GM19240 (cell line): Measurements from ENCODE around the gene IL1R2.

Experiments
- DNase-seq: peaks from one replicate; pipeline ENCODE4 v3.0.0; 2011; ENCODE audit warnings: low spot score; ENCODE audit not compliant: insufficient read length

Gene IL1R2

GRCh38 chr2:102020596-102021170, 28.9 kb downstream of the IL1R2 start:
- peak; percentile 47 for DNase-seq

DNA sequence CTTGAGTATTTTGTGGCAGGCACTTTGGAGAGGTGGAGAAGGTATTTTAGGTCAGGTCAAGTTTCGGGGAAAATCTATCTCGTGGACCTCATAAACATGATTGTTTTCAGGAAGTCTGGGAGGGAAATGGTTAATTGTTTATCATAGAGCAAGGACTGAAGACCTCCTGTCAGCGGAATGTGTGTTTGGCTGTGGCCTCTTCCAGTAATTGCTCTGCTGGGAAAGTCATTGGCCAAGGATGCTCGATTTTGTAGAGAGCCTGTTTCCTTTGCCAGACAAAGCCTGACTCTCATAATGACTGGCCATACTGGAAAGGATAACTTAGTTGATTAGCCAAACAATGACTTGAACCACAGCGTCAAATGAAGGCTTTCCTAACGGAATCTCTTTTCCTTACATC, 30.0 kb downstream of the IL1R2 start:
- no peak for DNase-seq

DNA sequence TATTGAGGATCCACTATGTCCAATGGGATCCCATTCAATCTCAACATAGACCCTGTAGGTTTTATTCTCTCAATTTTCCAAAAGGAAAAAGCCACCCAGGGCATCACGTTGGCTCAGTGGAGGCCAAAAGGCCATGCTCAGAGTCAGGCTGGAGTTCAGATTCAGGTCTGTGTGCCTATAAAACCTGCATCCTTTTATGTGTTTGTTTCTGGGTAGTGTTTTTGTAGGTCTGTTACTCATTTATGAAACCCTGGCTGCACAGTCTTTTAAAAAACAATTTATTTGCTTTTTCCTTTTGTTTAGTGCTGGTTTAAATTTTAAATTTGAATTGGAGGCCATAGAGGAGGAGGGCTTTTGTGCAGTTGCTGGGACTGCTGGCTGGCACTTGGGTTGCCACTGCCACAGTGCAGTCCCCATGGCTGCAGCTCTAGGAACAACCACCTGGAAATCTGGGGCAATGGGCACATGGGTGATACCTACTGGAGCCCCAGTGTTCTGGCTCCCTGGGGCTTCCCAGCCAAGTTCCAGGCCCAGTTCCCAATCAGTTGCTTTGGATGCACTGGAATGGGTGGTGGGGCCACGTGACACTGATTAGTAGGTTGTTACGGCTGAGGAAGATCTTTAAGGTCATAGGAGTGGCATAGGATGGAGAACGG, 31.3 kb downstream of the IL1R2 start:
- no peak for DNase-seq

DNA sequence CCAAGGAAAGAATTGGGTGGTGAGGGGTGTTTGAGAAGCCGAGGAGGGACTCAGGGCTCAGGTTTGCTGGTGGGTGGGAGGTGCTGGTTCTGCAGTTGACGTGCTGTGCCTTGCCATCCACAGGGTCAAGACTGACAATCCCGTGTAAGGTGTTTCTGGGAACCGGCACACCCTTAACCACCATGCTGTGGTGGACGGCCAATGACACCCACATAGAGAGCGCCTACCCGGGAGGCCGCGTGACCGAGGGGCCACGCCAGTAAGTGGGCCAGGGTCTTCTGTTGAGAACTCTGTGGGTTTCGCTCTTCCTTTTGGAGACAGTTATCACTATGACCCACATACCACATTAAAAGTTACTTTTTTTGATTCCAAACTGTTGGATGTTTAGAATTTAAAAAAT, 32.6 kb downstream of the IL1R2 start:
- DNase-seq, result no peak

DNA sequence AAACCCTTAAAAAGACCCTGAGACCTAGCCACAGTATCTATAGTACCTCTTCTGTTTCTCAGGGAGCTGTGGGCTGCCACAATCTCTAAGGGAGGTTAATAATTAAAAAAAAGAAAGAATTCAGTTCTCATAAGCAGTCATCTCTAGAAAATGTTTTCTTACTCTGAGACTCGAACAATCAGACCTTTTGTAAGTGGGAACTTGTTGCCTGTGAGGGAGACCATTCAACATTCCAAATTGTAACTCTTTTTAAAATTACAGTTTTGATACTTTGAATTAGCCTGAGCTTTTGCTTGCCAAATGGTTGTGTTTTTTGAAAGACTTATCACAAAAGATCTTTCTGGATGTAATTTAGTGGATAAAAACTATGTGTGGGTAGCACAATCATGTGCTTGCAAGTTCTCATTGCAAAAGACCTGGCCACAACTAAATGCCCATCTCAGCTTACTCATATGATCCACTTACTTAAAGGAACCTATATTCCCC, 33.3 kb downstream of the IL1R2 start:
- DNase-seq, result no peak

GRCh38 chr2:102025583-102026267, 34.0 kb downstream of the IL1R2 start:
- no peak for DNase-seq

GRCh38 chr2:102027036-102027980, 35.5 kb downstream of the IL1R2 start:
- DNase-seq, result no peak

DNA sequence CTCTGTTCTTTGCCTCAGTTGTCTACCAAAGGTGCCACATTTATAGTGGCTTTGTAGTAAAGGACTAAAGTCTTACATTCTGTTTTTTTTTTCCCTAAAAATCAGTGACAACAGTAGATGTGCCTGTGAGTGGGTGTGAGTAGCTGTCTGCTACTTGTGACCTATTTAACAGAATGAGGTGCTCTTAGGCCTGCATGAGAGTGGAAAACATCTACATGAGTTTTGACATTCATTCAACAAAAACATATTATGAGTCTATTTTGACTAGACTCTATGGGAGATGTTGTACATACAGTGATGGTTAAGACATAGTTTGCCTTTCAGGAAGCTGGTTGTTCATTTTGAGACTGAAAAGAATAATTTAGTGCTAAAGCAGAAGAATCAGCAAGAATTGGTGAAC, 36.7 kb downstream of the IL1R2 start:
- no peak for DNase-seq

GRCh38 chr2:102029405-102029804, 37.6 kb downstream of the IL1R2 start:
- no peak for DNase-seq

DNA sequence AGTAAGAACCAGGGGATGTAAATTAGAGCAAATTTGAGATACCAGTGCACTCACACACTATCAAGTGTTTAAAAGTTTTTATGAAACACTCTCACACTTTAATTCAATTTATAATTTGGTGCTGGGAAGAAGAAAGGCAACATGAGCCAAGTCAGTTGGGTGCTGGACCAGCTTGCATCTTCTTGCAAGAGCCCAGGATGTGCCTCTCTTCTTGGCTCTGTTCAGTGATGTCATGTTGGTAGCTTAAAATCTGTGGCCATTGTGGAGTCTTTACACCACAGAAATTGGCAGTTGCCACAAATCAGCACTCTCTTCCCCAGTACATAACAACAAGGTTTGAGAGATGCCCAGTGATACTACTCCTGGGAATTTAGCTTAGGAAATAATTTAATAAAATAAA, 38.2 kb downstream of the IL1R2 start:
- DNase-seq, result no peak

DNA sequence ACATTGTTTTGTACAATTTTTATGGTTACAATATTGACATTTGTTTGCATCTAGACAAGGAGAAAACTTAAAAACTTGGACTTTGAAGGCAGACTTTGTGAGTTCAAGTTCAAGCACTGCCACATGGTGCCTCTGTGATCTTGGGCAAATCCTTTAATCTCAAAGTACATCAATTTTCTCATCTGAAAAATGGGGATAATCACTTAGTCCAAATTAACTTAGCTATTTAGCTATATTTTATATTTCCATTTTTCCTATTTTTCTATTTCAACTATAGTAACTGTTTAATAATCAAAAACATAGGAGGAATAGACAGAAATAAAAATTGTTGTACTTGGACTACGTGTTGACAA, 38.7 kb downstream of the IL1R2 start:
- DNase-seq, result no peak

GRCh38 chr2:102030855-102031527, 39.2 kb downstream of the IL1R2 start:
- no peak for DNase-seq

DNA sequence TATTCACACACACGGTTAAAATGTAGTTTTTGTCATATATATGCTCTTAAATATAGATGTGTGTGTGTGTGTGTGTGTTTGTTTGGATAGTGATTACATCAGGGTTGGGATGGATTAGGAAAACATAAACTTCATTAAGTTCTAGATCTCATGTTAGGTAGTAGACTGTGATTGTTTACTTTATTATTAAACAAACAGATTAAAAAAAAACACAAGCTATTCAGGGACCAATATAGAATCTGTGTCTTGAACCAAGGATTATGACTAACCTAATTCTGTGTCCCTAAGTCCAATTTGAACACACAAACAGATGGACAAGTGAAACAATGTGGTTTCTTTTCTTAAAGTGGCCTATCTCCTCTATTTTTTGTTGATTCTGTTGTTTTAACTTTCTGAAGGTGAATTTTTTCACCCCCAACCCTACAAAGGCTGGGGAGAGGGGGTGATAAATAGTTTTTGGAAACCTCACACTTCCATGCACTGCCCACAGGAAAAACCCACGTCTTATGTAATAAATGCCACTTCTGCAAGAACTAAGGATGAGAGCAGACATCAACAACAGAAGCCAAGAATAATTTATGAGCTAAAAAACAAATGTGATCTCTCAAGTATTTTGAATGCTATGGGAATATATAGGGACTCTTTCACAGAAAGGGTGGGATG, 40.7 kb downstream of the IL1R2 start:
- DNase-seq, result no peak

DNA sequence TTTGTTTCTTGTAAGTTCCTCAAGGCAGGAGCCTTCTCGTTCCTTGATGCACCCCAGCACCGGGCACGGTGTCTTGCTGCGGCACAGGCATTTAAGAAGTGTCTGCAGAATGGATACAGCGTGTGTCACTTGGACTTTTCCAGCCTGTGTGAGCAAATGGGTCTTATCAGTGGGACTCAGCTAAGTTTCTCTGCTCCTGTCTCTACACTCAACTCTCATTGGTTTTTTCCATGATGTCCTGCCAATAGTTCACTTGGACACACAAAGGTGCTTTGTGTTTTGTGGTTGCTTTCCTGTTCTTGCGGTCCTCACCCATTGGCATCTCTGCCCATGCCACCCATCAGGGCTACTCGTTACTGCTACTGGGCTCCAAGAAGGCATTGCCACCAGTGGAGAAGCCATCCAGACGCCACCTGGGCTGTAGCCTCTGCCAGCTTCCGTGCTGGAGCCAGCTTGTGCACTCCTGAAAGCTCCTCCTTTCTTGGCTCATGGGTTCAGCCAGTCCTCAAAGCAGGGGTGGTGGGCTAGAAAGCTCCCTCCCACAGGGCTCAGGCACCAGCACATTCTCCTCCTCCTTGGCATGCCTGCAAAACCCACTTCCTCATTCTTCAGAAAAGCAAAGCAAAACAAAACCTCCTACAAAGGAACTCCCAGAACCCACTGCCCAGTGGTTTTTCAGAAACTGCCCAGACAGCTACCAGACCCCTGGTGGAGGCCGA, 41.4 kb downstream of the IL1R2 start:
- DNase-seq, result no peak

DNA sequence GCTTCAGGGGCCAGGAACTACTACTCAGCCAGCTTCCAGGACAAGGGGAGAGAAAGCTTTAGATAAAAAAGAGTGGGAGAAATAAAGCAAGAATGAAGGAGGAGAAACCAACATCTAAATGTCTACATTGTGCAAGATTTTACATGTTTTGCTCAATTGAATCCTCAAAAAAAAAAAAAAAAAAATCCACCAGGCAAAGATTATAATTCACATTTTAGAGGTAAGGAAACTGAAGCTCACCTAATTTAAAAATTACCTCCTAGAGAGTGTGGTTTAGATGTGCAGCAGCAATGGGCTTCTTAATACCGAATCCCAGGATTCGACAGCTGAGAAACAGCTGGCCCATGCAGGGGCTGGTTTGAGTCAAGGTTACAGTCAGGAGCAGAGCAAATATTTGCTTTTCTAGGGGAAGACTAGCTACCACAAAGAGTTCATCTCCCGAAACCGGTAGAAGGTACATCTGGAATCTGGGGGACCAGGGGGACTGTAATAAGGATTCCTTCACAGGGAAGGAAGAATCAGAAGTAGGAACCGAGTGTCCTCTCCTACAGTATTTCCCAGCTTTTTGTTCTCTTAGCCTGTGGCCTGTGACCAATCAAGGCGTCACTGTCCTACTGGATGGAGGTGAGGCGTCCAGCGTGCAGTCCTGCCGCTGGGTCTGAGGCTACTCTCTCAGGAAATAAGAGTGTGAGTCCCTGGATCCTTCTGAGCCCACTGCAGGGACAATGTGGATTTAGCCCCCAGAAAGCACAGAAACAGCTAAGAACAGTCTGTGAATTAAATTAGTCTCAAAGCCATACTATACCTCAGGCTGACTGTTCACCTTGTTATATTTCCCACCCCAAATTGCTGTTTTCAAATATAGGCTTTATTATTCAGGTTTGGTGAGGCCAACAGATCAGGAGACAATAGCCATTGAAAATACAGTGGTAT, 42.3 kb downstream of the IL1R2 start:
- DNase-seq, result no peak

DNA sequence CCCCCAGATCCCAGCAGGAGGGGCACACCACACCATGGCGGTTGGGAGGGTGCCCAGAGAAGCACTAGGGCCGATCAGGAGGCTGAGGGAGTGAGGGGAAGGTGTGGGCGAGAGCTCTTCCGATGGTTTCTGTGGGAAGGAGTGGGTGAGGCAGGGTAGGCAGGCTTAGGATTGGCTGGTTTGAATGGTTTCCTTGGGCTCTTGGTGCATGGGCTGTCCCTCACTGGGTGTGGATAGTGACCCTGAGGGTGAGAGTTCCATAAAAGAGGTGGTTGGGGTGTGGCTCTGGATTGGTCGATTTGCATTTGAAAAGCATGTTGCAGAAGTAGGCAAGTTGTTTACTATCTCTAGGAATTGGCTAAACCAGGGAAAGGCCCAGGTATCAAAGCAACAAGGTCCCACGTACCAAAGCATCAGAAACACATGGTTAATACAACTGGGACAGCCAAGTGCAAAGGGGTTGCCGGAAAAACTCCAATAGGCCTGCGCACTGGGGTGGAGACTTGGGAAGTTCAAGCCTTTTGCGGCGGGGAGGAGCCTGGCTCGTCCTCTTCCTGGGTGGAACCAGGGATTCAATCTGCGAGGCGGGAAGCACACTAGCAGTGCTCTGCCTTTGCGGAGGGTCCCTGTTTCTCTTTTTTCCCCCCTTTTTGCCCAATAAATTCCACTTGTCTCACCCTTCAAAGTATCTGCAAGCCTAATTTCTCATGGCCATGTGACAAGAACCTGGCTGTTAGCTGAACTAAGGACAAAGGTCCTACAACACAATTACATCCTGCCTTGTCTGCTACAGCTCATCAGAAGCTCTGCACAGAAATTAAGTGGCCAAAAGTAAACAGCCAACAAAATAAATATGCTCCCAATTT, 43.2 kb downstream of the IL1R2 start:
- DNase-seq, result no peak

DNA sequence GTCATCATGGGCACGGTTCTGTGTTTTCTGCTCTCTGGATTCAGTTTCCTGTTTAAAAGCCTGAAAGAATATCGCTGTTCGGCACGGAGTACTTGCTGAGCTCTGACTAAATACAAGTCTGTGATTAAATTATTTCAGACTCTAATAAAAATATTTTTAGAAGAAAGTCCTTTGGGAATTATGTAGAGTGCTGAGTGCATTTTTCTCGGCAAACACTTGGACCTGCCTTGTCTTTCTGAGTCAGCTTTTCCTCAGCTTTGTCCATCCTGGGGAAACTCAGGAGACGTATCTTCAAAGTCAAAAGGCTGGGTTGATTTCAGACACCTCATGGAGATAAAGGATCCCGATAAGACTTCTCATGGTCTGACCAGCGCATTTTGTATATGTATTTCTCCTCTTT, 45.9 kb downstream of the IL1R2 start:
- DNase-seq, result no peak

GRCh38 chr2:102040229-102040628, 48.5 kb downstream of the IL1R2 start:
- no peak for DNase-seq
